ENCODE measurements around the gene ANO3. TPM values are rescaled to one million over a fixed set of nuclear protein-coding genes. Genes with fewer than 3 reads are reported as not detected.

The ANO3 gene
- total and polyA plus RNA-seq, 2 donors (not counting 3 experiments of a cell fraction or from before 2014, with no cell fraction given) = not detected

GRCh38 chr11:26474401-26474800, 142.5 kb downstream of the ANO3 start:
- Histone ChIP-seq H4K20me1 (replicated peaks; ENCODE audit: control insufficient read depth, extremely low read depth, insufficient read depth, low read length) (no peaks in the 10 kb centered on the region), H3K9ac (replicated peaks; ENCODE audit: extremely low read depth, insufficient read depth, low read length) (no peak overlapping the region), H3K36me3 (ENCODE audit: control insufficient read depth in 2 of 2, extremely low read depth in 1 of 2, insufficient read depth in 2 of 2, low read length in 2 of 2) (no peaks in the 10 kb centered on the region), H3K79me2 (ENCODE audit: control insufficient read depth, insufficient read depth, low read length) (no peaks in the 10 kb centered on the region), H3K4me1 (ENCODE audit: control insufficient read depth, extremely low read depth, insufficient read depth, low read length) (no peaks in the 10 kb centered on the region), H2AFZ (ENCODE audit: low read depth, low read length) (no peak overlapping the region), H3K9me1 (replicated peaks; ENCODE audit: control insufficient read depth, extremely low read depth, insufficient read depth, low read length) (no peaks in the 10 kb centered on the region), H3K27me3 (ENCODE audit: control insufficient read depth in 2 of 2, insufficient read depth in 2 of 2, low read length in 2 of 2) (no peaks in the 10 kb centered on the region), H3K4me2 (ENCODE audit: insufficient read depth, low read length) (no peak overlapping the region), H3K4me3 (replicated peaks in 1 of 3; ENCODE audit: insufficient read depth in 1 of 3, low read depth in 1 of 3, low read length in 3 of 3) (no peak overlapping the region), H3K27ac (ENCODE audit: insufficient read depth, low read depth, low read length) (no peak overlapping the region), H3K9me3 (replicated peaks; ENCODE audit: control insufficient read depth, insufficient read depth, low read length) (no peaks in the 10 kb centered on the region)
- ChIA-PET CTCF (no interaction called here), POLR2A (no interaction called here)
- FAIRE-seq (no peak), DNase-seq (ENCODE audit: low read depth, low spot score) (no peak)
- dilution Hi-C loops (cut with MboI; ENCODE audit: extremely low pct_ligation_motif_present, low sequenced_read_pairs) (no loop called here), intact Hi-C loops (cut with micrococcal nuclease) (no loop called here)
- BruUV-seq (replicated peaks) = no TSS peak
- TF ChIP-seq GATA2 (IDR thresholded peaks at IDR 0.05; ENCODE audit: insufficient read depth, insufficient read length, low read depth, low read length) = no peak
- no peak for TF ChIP-seq POLR2AphosphoS5 (IDR thresholded peaks at IDR 0.05; ENCODE audit: insufficient read depth, low read depth, low read length)
- TF ChIP-seq FOS (IDR thresholded peaks at IDR 0.05; ENCODE audit: borderline replicate concordance, insufficient read depth, low read length) = no peak
- TF ChIP-seq JUN (IDR thresholded peaks at IDR 0.05; ENCODE audit: borderline replicate concordance, insufficient read depth, insufficient read length, low read depth) = no peak
- no peak for TF ChIP-seq MYC (IDR thresholded peaks at IDR 0.05; ENCODE audit: low read depth, low read length)
- TF ChIP-seq, protein P1, sequence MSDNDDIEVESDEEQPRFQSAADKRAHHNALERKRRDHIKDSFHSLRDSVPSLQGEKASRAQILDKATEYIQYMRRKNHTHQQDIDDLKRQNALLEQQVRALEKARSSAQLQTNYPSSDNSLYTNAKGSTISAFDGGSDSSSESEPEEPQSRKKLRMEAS (IDR thresholded peaks at IDR 0.05; ENCODE audit: insufficient read depth, insufficient read length) = no peak
- TF ChIP-seq CTCF (IDR thresholded peaks at IDR 0.05; ENCODE audit: extremely low read depth in 1 of 2, insufficient read depth in 1 of 2, low read depth in 1 of 2, low read length in 2 of 2) = no peak
- TF ChIP-seq EZH2 (IDR thresholded peaks at IDR 0.05; ENCODE audit: borderline replicate concordance, low read depth, low read length, severe bottlenecking) = no peak
- TF ChIP-seq POLR2A (IDR thresholded peaks at IDR 0.05; ENCODE audit: low read depth, low read length) = no peak

Data from endothelial cell of umbilical vein (primary cell).